ENCODE results near the gene LYPLA2.
"Not testable (repeated sequence)": the region's sequence is repeated elsewhere in the genome, so short reads cannot be mapped to it uniquely, and the experiment has no call there.

DNA sequence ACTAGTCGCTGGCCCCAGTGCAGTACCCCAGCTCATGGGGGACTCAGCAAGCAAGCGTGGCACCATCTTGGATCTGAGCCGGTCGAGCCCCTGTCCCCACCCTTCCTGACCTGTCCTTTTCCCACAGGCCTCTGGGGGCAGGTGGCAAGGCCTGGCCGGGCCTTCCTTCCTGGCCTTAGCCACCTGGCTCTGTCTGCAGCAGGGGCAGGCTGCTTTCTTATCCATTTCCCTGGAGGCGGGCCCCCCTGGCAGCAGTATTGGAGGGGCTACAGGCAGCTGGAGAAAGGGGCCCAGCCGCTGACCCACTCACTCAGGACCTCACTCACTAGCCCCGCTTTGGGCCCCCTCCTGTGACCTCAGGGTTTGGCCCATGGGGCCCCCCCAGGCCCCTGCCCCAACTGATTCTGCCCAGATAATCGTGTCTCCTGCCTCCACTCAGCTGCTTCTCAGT is 3.8 kb downstream of the LYPLA2 start:
- not testable (repeated sequence) for TF ChIP-seq POLR2AphosphoS5 (IDR thresholded peaks at IDR 0.05; ENCODE audit: low read depth, low read length); GABPA (IDR thresholded peaks at IDR 0.05; ENCODE audit: low read depth); RCOR1 (IDR thresholded peaks at IDR 0.05; ENCODE audit: low read length); YY1 (IDR thresholded peaks at IDR 0.05; ENCODE audit: low read depth); MXI1 (IDR thresholded peaks at IDR 0.05; ENCODE audit: low read depth, low read length); TAF1 (IDR thresholded peaks at IDR 0.05; ENCODE audit: borderline replicate concordance, low read depth, low read length)
- TF ChIP-seq, protein P1, sequence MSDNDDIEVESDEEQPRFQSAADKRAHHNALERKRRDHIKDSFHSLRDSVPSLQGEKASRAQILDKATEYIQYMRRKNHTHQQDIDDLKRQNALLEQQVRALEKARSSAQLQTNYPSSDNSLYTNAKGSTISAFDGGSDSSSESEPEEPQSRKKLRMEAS (IDR thresholded peaks at IDR 0.05; ENCODE audit: low read depth): not testable (repeated sequence)
- TF ChIP-seq, protein P2, sequence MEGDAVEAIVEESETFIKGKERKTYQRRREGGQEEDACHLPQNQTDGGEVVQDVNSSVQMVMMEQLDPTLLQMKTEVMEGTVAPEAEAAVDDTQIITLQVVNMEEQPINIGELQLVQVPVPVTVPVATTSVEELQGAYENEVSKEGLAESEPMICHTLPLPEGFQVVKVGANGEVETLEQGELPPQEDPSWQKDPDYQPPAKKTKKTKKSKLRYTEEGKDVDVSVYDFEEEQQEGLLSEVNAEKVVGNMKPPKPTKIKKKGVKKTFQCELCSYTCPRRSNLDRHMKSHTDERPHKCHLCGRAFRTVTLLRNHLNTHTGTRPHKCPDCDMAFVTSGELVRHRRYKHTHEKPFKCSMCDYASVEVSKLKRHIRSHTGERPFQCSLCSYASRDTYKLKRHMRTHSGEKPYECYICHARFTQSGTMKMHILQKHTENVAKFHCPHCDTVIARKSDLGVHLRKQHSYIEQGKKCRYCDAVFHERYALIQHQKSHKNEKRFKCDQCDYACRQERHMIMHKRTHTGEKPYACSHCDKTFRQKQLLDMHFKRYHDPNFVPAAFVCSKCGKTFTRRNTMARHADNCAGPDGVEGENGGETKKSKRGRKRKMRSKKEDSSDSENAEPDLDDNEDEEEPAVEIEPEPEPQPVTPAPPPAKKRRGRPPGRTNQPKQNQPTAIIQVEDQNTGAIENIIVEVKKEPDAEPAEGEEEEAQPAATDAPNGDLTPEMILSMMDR (IDR thresholded peaks at IDR 0.05): not testable (repeated sequence)

All from SK-N-SH (cell line).